Activated CD8-positive, alpha-beta memory T cell treated with anti-CD3 and anti-CD28 coated beads, Interleukin-2, amount 50 U/mL, for 48 hours (primary cell): Measurements from ENCODE around the gene FLAD1.

Experiments
- DNase-seq: peaks from one replicate; pipeline ENCODE4 v3.0.0-alpha.2; 2020

Gene FLAD1

GRCh38 chr1:155005076-155006011 is 22.2 kb downstream of the FLAD1 start:
- peak; percentile 55 for DNase-seq

- DNase-seq = peak; percentile 59
Observed at GRCh38 chr1:155006601-155007101, 23.5 kb downstream of the FLAD1 start.

- DNase-seq = peak; percentile 51
Observed at GRCh38 chr1:155007251-155007828, 24.2 kb downstream of the FLAD1 start.

- DNase-seq = peak; percentile 53
Observed at GRCh38 chr1:155008015-155008941, 25.1 kb downstream of the FLAD1 start.

GRCh38 chr1:155009221-155009711 is 26.1 kb downstream of the FLAD1 start:
- peak; percentile 47 for DNase-seq

DNA sequence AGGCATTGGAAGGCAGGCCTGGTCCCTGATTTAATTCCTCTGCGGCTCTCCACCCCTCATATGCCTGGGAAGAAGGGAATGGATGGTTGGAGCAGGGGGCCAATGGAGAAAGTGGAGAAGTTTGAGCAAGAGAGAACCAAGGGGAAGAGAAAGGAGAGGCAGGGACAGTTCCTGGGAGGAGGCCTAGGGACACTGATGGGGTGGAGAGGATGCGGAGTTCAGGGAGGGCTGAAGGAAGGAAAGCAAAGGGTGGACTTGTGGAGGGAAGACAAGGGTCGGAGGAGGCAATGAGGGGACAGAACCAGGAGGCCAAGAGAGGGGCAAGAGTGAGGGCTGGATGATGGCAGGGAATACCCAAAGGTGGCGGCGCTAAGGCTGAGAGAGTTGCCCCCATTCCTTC is 26.6 kb downstream of the FLAD1 start:
- DNase-seq = peak; percentile 44

DNA sequence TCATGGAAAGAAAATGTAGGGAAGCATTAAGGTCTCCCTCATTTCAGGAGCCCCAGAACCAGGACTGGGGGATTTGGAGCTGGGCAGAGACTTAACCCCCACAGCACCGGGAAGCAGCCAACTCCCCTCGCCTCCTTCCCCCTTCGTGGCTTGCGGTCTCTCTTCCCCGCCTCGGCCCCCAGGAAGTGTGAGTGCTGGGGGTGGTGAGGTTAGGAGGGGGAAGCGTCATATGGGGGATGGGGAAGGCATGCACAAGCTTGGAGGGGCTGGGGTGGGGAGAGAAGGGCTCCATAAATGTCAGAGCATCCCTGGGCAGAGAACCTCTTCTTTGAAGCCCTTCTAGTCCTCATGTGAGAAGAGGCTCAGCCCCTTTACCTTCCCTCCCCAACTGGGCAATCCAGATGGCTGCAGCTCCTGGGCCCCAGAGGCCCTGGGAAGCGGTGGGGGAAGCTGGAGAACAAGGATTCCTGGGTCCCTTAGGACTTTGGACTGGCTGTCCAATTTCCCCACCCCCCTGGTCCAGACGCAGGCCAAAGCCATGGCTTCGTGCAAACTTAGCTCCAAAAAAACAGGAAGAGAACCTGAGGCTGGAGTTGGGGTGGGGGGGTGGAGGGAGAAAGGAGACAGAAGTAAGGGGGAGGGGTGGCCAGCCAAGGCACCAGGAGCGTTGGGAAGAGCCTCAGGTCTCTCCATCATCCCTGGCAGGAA is 27.2 kb downstream of the FLAD1 start:
- peak; percentile 53 for DNase-seq

DNA sequence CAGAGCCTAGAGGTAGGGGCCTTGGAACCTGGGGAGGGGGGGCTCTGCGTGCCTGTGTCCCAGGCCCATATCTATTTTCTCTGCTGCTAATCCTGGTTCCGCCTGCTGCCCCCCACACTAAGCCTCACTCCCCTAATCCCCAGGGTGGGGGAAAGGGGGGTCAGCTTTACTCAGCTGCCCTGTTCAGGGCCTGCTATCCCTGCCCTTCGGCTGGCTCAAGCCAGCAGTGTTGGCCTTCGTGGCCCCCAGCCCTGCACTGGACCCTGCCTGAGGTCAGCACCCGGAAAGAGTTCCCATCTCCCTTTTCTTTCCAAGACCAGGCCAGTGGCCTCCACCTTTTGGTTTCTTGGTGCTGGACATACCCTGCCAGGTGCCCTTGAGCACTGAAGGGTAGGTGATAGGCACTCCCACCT is 27.9 kb downstream of the FLAD1 start:
- DNase-seq = peak; percentile 51

- peak; percentile 47 for DNase-seq
Observed at GRCh38 chr1:155011437-155012025, 28.4 kb downstream of the FLAD1 start.

- DNase-seq = peak; percentile 51
Observed at GRCh38 chr1:155012026-155012546, 28.9 kb downstream of the FLAD1 start.

GRCh38 chr1:155012776-155013602 is 29.8 kb downstream of the FLAD1 start:
- DNase-seq = peak; percentile 48

- DNase-seq = peak; percentile 50
Observed at GRCh38 chr1:155013632-155014031, 30.5 kb downstream of the FLAD1 start.

DNA sequence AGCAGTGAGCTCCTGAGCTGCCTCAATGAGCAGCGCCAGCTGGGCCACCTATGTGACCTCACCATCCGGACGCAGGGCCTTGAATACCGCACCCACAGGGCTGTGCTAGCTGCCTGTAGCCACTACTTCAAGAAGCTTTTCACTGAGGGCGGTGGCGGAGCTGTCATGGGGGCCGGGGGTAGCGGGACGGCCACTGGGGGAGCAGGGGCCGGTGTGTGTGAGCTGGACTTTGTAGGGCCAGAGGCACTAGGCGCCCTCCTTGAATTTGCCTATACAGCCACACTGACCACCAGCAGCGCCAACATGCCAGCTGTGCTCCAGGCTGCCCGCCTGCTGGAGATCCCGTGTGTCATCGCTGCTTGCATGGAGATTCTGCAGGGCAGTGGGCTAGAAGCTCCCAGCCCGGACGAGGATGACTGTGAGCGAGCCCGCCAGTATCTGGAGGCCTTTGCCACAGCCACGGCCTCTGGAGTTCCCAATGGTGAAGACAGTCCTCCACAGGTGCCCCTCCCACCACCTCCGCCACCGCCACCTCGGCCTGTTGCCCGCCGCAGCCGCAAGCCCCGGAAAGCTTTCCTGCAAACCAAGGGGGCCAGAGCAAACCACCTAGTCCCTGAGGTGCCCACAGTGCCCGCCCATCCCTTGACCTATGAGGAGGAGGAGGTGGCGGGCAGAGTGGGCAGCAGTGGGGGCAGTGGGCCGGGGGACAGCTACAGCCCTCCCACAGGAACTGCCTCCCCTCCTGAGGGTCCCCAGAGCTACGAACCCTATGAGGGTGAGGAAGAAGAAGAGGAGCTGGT is 31.8 kb downstream of the FLAD1 start:
- DNase-seq = peak; percentile 49

DNA sequence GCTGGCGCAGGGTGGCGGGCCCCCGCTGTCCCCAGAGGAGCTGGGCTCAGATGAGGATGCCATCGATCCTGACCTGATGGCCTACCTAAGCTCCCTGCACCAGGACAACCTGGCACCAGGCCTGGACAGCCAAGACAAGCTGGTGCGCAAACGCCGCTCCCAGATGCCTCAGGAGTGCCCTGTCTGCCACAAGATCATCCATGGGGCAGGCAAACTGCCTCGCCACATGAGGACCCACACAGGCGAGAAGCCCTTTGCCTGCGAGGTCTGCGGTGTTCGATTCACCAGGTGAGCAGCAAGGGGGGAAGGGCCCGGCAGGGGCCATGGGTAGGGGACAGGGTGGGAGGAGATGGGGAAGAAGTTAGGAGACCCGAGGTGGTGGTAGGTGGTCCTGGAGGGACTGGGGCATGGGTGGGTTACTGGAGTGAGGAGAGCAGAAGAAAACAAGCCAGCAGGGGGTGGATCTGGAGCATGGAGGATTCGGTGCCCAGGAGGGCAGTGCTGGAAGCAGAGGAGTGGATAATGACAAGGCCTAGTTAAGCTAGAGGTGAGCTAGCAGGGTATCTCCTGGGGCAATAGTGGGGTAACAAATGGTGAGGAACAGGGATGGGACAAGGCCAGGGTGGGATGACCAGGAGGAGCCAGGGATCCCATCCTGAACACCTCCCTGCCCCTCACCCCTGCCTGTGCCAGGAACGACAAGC is 32.5 kb downstream of the FLAD1 start:
- peak; percentile 50 for DNase-seq

- DNase-seq = peak; percentile 57
Observed at GRCh38 chr1:155016231-155016831, 33.2 kb downstream of the FLAD1 start.

DNA sequence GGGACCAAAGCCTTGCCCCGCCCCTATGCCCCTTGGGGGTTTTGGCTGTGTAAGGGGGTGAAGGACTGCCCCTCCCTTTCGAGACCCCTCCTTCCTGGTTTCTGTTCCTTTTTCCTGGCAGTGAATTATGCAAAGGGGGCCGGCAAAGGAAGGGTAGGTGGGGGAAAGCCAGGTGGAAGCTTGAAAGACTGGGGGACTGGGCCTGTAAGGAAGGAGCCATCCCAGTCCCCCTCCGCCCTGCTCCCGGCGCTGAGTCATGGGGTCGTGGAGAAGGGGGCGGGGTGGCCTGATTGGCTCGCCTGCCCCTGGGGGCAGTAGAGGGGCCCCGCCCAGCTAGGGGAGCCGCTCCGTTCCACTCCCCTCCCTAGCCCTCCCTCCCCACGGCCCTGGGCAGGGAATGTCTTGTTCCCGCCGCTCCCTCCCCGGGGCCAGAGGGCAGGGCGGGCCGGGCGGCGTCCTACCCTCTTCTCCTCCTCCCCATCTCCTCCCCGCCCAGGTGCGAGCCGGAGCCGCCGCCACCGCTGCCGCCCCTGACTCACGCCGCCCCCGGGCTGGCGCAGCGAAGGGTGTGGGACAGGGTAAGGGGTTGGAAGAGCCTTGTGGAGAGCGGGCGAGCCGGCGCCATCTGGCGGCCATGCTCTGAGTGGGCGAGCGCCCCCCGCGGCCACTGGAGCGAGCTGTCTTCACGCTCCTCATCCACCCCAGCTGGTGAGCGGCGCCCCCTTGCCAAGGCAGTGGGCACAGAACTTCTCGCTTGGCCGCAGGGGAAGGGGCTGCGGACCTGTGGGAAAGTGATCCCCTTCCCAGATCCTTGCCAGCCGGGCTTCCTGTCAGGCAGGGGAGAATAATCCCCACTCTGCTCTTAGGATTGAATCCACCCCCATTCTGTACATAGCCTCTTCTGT is 34.1 kb downstream of the FLAD1 start:
- DNase-seq = peak; percentile 94

DNA sequence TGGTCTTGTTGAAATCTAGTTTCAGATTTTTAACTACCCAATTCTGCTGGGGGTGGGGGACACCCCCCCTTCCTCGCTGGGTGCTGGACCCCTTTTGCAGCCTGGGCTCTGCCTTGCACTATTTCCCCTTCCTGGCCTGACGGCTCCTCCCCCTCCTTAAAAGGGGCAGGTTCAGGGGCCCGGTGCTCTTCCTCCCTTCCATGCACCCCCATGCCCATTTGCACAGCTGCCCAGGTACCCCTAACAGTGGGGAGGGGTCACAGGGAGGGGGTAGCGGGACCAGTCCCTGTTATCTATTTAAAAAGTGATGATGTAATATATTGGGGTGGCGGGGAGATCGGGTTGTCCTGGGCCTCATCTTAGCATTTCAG is 34.8 kb downstream of the FLAD1 start:
- no peak for DNase-seq
